Epithelial cell of esophagus (primary cell): ENCODE data around the gene KCNMA1.

Experiments used
- DNase-seq: peaks from one replicate; pipeline ENCODE4 v3.0.0; 2010; ENCODE audit warnings: low read depth
- H3K4me3 ChIP-seq: 2 replicates; pipeline ENCODE4 v1.5.1; 2011; ENCODE audit warnings: mild to moderate bottlenecking, low read length, control low read depth
- TF ChIP-seq, protein P1 (sequence below): IDR thresholded peaks from 2 replicates; pipeline ENCODE4 v1.5.1; 2011; ENCODE audit warnings: low read depth, mild to moderate bottlenecking, low read length, control low read depth, inconsistent platforms; ENCODE audit not compliant: insufficient read depth; ENCODE audit errors: missing control alignments

KCNMA1 gene

DNA sequence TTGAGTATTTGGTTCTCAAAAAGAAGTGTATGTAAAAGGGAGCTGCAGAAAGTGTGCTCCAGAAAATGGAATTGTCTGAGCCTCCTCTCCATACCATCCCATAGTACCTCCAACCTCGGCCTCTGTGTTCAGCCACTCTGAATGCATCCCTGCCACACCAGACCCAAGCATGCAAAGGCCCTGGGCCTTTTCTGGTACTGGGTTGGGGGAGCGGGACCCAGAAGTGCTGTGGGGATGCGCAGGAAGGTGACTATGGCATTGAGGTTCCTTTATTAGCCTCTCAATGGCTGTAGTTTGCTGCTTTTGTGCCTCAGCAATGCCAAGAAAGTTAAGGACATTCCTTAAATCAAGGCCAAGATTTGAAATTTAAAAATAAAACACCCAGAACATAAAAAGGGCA lies 2.1 kb upstream of the KCNMA1 start:
- TF ChIP-seq, protein P1, sequence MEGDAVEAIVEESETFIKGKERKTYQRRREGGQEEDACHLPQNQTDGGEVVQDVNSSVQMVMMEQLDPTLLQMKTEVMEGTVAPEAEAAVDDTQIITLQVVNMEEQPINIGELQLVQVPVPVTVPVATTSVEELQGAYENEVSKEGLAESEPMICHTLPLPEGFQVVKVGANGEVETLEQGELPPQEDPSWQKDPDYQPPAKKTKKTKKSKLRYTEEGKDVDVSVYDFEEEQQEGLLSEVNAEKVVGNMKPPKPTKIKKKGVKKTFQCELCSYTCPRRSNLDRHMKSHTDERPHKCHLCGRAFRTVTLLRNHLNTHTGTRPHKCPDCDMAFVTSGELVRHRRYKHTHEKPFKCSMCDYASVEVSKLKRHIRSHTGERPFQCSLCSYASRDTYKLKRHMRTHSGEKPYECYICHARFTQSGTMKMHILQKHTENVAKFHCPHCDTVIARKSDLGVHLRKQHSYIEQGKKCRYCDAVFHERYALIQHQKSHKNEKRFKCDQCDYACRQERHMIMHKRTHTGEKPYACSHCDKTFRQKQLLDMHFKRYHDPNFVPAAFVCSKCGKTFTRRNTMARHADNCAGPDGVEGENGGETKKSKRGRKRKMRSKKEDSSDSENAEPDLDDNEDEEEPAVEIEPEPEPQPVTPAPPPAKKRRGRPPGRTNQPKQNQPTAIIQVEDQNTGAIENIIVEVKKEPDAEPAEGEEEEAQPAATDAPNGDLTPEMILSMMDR: no peak

DNA sequence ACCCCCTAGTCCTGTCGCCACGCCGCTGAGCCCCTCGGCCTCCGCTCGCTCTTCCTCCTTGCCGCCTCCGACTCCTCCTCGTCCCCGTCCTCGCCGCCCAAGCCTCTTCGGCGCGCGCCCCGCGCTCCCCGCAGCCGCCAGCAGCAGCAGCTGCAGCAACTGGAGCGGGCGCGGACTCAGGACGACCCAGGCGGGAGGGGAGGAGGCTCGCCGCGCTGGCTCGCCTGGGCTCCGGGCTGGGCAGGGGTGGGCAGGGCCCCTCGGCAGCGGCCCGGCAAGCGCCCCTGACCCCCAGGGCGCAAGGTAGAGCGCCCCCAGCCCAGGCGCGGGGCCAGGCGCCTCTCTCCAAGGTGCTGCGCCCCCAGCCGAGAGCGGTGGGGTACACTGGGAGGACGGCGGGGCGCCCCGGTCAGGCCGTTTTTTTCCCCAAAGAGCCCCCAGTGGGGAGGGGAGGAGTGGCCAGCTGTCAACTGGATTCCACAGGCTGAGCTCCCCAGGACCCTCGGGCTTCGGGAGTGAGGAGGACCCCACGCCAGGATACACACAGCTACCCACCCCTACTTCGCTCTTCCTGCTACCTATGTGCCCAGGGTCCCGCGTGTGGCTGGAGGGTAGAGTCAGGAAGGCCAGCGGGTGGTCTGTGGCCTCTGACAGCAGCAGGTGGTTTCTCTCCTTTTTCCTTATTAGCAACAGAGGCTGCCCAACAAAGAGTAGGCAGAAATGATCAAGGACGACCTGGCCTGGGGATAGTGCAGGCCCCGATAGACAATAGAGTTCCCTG lies 903 bp upstream of the KCNMA1 start:
- DNase-seq: peak; percentile 55
- TF ChIP-seq, protein P1: no peak
- H3K4me3 ChIP-seq: peak overlapping the region; percentile 46

More for the DNA sequence above, 2.1 kb upstream of the KCNMA1 start:
- DNase-seq: no peak
- H3K4me3 ChIP-seq: no peak overlapping the region

DNA sequence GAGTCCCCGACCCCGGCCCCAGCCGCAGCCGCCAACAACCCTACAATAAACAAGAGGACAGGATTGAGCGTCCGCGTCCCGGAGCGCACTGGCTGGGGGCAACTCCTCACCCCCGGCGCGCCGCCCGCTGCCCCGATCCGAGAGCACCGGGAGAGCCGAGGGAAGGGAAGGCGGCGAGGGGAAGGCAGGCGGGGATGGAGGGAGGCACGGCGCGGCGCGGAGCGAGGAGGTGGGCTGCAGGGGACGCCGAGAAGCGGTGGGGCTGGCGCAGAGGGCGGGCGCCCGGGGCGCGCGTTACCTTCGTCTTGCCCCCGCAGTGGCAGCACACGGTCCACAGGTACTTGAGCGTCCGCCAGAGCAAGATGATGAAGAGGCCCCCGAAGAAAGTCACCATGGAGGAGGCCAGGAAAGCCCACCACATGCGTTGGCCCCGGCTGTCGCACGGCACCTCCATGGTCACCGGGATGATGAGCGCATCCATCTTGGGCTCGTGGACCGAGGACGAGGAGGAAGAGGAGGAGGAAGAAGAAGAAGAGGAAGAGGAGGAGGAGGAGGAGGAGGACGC lies 559 bp downstream of the KCNMA1 start:
- peak; percentile 12 for DNase-seq
- peak overlapping the region; percentile 64 for H3K4me3 ChIP-seq
- TF ChIP-seq, protein P1: no peak

DNA sequence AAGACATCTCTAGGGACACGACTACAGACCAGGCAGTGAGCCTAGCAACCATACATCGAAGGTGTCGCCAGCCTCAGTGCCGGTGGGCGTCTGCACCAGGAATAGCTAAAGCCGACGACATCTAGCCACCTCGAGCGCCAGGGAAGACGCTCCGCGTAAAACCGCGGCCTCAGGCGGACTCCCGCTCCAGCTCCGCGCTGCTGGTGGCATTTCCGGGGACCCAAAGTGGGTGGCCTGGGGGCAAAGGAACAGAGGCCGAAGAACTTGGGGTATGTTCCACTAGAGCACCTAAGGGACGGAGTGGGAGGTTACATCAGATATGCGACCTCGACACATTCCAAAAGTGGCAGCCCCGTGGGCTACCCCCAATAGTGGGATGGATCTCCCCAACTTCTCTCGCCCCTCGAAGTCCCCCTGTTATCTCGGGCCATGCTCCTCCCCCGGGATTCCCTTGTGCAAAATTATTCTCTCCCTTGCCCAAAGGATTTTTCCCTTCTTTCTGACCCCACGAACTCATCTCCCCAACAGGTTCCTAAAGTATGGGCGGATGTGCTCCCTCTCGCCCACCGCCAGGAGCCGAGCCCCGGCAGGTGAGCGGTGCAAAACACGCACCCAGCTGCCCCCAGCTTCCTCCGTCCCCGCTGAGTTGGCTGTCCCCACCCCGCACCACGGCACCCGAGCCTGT lies 1.2 kb downstream of the KCNMA1 start:
- TF ChIP-seq, protein P1: no peak
- no peak for DNase-seq
- peak overlapping the region; percentile 64 for H3K4me3 ChIP-seq

DNA sequence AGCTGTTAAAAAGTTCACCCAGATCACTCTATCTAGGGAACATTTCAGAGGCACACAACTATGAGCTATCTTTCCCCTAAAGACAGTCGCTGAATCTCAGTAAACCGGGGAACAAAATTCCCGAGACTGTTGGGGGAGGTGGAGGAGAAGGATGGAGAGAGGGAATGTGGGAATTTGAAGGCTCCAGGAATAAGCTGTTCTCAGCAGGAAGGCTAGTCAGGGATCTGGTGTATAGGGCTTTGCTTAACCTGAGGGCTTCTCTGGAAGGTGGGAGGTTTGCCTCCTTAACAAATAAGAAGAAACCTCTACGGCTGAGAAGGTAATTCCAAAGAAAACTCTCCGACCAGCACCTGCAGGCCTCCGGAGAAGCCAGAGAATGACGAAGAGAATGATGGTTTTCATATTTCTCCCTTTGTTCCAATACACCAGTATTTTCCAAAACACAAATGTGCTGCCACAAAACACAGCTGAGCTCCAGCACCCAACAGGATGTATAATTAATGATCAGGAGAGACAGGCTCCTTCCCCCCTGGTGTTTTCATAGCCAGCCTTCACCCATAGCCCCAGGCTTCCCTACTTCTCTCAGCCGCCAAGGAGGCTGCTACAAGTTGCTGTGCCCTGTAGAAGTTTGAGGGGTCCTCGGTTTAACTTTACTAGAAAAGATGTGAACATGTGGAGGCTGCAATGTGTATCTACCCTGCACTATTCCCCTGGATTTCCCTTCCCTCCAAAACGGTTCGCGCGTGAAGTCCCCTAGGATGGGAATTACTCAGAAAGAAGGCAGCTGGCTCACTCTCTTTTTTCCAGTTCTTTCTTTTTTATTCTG lies 2.0 kb downstream of the KCNMA1 start:
- H3K4me3 ChIP-seq: peak overlapping the region; percentile 64
- TF ChIP-seq, protein P1: no peak
- no peak for DNase-seq

DNA sequence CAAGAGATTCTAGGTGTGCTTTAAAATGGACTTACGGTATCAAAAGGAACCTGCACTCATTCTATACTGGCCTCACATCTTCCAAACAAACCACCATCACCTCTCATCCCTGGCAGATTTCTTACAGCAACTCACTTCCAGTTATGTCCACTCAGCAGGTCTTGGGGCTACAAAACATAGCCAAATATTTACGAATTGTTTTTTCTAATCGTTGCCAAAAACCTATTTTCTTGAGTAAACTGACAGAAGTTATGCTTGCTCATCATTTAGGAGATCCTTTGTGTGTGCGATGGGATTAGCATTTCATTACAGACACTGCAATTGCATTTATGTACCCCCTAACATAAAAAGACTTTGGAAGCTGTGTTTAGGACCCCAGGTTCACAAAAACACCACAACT lies 2.7 kb downstream of the KCNMA1 start:
- DNase-seq: no peak
- TF ChIP-seq, protein P1: no peak
- no peak overlapping the region for H3K4me3 ChIP-seq
